Mesendoderm (in vitro differentiated cells): Measurements from ENCODE around the gene RAB6A.

Source experiments
- DNase-seq: peaks from one replicate; pipeline ENCODE4 v3.0.0; 2013
- H2AK5ac ChIP-seq: 2 replicates; pipeline ENCODE4 v1.6.1; 2013; ENCODE audit warnings: low read length, inconsistent platforms
- H2BK120ac ChIP-seq: 2 replicates; pipeline ENCODE4 v1.6.1; 2013; ENCODE audit warnings: low read depth, mild to moderate bottlenecking, low read length, moderate library complexity, mixed read lengths
- H2BK15ac ChIP-seq: replicated peaks from 2 replicates; pipeline ENCODE4 v1.6.1; 2013; ENCODE audit warnings: low read depth, mild to moderate bottlenecking, moderate library complexity
- H2BK5ac ChIP-seq: 2 replicates; pipeline ENCODE4 v1.6.1; 2013; ENCODE audit warnings: low read length, inconsistent platforms
- H3K18ac ChIP-seq: 2 replicates; pipeline ENCODE4 v1.6.1; 2013; ENCODE audit warnings: mild to moderate bottlenecking, low read length, mixed read lengths
- H3K23ac ChIP-seq: one replicate; pipeline ENCODE4 v1.6.1; 2013; ENCODE audit warnings: low read length
- H3K27ac ChIP-seq: 2 replicates; pipeline ENCODE4 v1.5.1; 2013; ENCODE audit warnings: low read depth, mild to moderate bottlenecking, inconsistent platforms, low read length, moderate library complexity
- H3K27me3 ChIP-seq: 2 replicates; pipeline ENCODE4 v1.6.1; 2013; ENCODE audit warnings: low read length, control low read depth, mild to moderate bottlenecking, inconsistent platforms; ENCODE audit not compliant: insufficient read depth, poor library complexity
- H3K36me3 ChIP-seq: 2 replicates; pipeline ENCODE4 v1.6.1; 2013; ENCODE audit warnings: low read length, inconsistent platforms; ENCODE audit not compliant: control insufficient read depth, insufficient read depth
- H3K4ac ChIP-seq: one replicate; pipeline ENCODE4 v1.6.1; 2013; ENCODE audit warnings: low read depth, mild to moderate bottlenecking, low read length, moderate library complexity
- H3K4me1 ChIP-seq: 2 replicates; pipeline ENCODE4 v1.6.1; 2013; ENCODE audit warnings: low read depth, low read length, inconsistent platforms; ENCODE audit not compliant: control insufficient read depth
- H3K4me2 ChIP-seq: 2 replicates; pipeline ENCODE4 v1.6.1; 2013; ENCODE audit warnings: low read length
- H3K4me3 ChIP-seq: 2 replicates; pipeline ENCODE4 v1.5.1; 2013; ENCODE audit warnings: mild to moderate bottlenecking, low read length
- H3K56ac ChIP-seq: one replicate; pipeline ENCODE4 v1.6.1; 2013; ENCODE audit warnings: low read length
- H3K79me1 ChIP-seq: 2 replicates; pipeline ENCODE4 v1.6.1; 2013; ENCODE audit warnings: low read length, inconsistent platforms
- H3K79me2 ChIP-seq: 2 replicates; pipeline ENCODE4 v1.6.1; 2013; ENCODE audit warnings: mild to moderate bottlenecking, low read length; ENCODE audit not compliant: control insufficient read depth, insufficient read depth
- H3K9ac ChIP-seq: 2 replicates; pipeline ENCODE4 v1.6.1; 2013; ENCODE audit warnings: low read length, inconsistent platforms
- H4K5ac ChIP-seq: one replicate; pipeline ENCODE4 v1.6.1; 2013; ENCODE audit warnings: low read length
- H4K8ac ChIP-seq: one replicate; pipeline ENCODE4 v1.6.1; 2013; ENCODE audit warnings: low read depth, mild to moderate bottlenecking, control low read depth, low read length, moderate library complexity
- WGBS: extraction: QIAGEN DNeasy Blood & Tissue Kit; methylation state at CpG from one replicate; pipeline ENCODE4 v1.1.7; 2013; ENCODE audit warnings: low lambda C conversion rate, missing lambda C conversion rate; ENCODE audit not compliant: insufficient coverage; ENCODE audit errors: extremely low coverage; 5-methylcytosine and 5-hydroxymethylcytosine counted together

Gene RAB6A

DNA sequence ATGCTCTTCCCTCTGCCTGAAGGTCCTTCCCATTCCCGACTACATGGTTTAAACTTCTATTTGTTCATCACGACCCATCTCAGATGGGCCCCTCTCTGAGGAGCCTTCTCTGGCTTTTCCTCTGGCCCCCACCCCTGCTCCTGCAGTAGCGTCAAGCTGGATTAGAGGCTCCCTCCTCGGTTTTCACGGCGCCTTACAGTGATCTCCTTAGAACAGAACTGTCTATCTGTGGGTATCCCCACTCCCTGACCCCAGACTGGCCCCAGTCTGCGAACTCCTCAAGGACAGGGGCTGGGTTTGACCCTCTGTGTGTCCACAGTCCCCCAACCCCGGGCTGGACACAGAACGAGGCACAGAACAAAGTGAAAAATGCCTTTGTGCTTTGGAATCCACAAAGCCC is 111.7 kb downstream of the RAB6A start:
- H3K27me3 ChIP-seq, result no peaks in the 10 kb centered on the region

DNA sequence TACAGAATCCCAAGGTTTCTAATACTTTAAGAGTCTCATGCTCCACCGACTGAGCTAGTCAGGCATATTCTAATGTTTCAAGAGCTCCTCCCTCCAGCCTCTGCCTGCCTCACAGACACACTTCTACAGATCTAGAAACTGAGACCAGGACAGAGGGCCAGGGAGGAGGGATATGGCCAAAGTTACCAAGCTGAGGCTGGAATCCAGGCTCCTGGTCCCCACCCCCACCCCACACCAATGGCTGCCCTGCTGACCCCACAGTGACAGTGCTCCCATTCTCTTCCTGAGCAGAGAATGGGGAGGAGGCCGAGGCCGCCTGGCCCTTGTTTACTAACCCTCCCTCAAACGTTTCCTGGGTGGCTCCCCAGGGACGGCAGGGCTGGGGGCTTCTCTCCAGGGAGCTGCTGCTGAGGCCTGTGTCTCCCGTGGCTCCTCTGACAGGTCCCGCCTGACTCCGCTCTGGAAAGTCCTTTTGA is 112.3 kb downstream of the RAB6A start:
- Histone ChIP-seq H3K79me1 (no peaks in the 10 kb centered on the region), H3K4me3 (no peak overlapping the region), H3K4me2 (no peak overlapping the region), H2BK15ac (no peak overlapping the region), H4K5ac (no peak overlapping the region), H3K18ac (no peak overlapping the region), H3K4me1 (peaks cover 10% of the 10 kb centered on the region), H3K4ac (no peak overlapping the region), H3K9ac (no peak overlapping the region), H2BK120ac (no peak overlapping the region), H3K79me2 (no peaks in the 10 kb centered on the region), H2AK5ac (no peak overlapping the region), H3K27ac (no peak overlapping the region), H4K8ac (no peak overlapping the region), H2BK5ac (no peak overlapping the region), H3K23ac (no peak overlapping the region), H3K36me3 (no peaks in the 10 kb centered on the region), H3K27me3 (no peaks in the 10 kb centered on the region), H3K56ac (no peak overlapping the region)
- no peak for DNase-seq
- no CpG with 5 or more reads among the region's 8 CpGs for WGBS

More for the DNA sequence above, 111.7 kb downstream of the RAB6A start:
- Histone ChIP-seq H2BK15ac (no peak overlapping the region), H3K4me1 (peaks cover 10% of the 10 kb centered on the region), H3K4me2 (no peak overlapping the region), H3K79me1 (no peaks in the 10 kb centered on the region), H3K23ac (no peak overlapping the region), H3K9ac (no peak overlapping the region), H2AK5ac (no peak overlapping the region), H3K36me3 (no peaks in the 10 kb centered on the region), H3K4me3 (no peak overlapping the region), H3K79me2 (no peaks in the 10 kb centered on the region), H3K27ac (no peak overlapping the region), H2BK120ac (no peak overlapping the region), H4K5ac (no peak overlapping the region), H2BK5ac (no peak overlapping the region), H4K8ac (no peak overlapping the region), H3K4ac (no peak overlapping the region), H3K18ac (no peak overlapping the region), H3K56ac (no peak overlapping the region)
- DNase-seq, result no peak
- WGBS, result no CpG with 5 or more reads among the region's 9 CpGs

DNA sequence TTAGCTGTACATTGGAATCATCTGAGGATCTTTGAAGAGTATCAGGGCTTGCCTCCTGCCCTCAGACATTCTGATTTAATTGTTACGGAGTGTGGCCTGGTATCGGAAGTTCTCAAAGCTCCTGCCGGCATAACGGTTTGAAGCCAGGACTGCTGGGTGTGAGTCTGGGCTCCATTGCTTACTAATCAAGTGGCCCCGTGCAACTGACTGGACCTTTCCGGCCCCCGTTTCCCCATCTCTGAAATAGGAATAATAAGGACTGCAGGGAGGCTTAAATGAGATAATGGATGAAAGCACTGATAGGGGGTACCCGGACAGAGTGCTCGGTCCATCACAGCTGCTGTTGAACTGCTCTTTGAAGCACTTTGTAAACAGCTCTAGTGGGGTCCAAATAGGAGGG is 112.8 kb downstream of the RAB6A start:
- no peaks in the 10 kb centered on the region for H3K36me3 ChIP-seq
- H3K4ac ChIP-seq, result no peak overlapping the region

DNA sequence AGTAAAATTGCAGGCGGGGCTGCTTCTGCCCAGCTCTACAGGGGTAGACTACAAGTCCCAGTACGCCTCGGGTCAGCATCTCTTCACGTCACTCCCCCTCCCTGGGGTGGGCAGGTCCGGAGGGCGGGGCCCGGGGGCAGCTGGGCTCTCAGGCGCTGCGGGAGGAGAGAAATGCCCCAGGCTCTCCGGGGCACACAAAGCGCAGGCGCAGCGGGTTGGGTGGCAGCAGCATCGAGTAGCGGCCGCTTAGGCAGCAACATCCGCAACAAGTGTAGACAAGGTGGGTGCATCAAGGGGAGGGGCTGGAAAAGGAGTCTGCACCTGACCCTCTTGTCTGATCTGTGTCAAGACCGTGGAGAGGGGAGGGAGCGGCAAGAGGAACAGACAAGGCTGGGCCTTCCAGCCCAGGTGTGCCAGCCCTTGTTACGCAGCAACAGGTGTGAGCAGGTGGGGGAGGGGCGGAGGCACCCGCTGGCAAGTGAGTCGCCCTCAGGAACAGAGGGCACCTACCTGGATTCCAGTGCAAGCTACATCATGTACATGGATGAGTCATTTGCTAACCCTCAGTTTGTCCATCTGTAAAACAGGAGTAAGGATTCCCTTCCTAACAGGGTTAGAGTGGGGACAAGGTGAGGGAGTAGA is 113.3 kb downstream of the RAB6A start:
- WGBS, result no CpG with 5 or more reads among the region's 23 CpGs
- no peak overlapping the region for H3K4ac ChIP-seq
- no peak overlapping the region for H3K23ac ChIP-seq
- H2BK120ac ChIP-seq, result no peak overlapping the region
- H3K18ac ChIP-seq, result no peak overlapping the region
- peak overlapping the region; percentile 12 for H3K4me3 ChIP-seq
- H4K5ac ChIP-seq, result no peak overlapping the region
- peak overlapping the region; percentile 55 for H3K4me2 ChIP-seq
- no peak overlapping the region for H2AK5ac ChIP-seq
- no peak overlapping the region for H4K8ac ChIP-seq
- peaks cover 10% of the 10 kb centered on the region for H3K4me1 ChIP-seq
- H2BK5ac ChIP-seq, result no peak overlapping the region
- peak overlapping the region; percentile 66 for H3K56ac ChIP-seq
- no peaks in the 10 kb centered on the region for H3K27me3 ChIP-seq
- H3K9ac ChIP-seq, result peak overlapping the region; percentile 27
- no peaks in the 10 kb centered on the region for H3K36me3 ChIP-seq
- H3K27ac ChIP-seq, result no peak overlapping the region
- peak; percentile 97 for DNase-seq
- no peaks in the 10 kb centered on the region for H3K79me1 ChIP-seq
- no peak overlapping the region for H2BK15ac ChIP-seq
- H3K79me2 ChIP-seq, result no peaks in the 10 kb centered on the region

More for the DNA sequence above, 112.8 kb downstream of the RAB6A start:
- H3K4me1 ChIP-seq, result peaks cover 10% of the 10 kb centered on the region
- H2BK120ac ChIP-seq, result no peak overlapping the region
- H4K8ac ChIP-seq, result no peak overlapping the region
- no peak overlapping the region for H3K23ac ChIP-seq
- no peak overlapping the region for H3K9ac ChIP-seq
- H2BK15ac ChIP-seq, result no peak overlapping the region
- H3K79me2 ChIP-seq, result no peaks in the 10 kb centered on the region
- no peak overlapping the region for H3K4me3 ChIP-seq
- no peak overlapping the region for H3K27ac ChIP-seq
- DNase-seq, result no peak
- H3K27me3 ChIP-seq, result no peaks in the 10 kb centered on the region
- no peak overlapping the region for H4K5ac ChIP-seq
- H3K18ac ChIP-seq, result no peak overlapping the region
- H3K56ac ChIP-seq, result no peak overlapping the region
- H2AK5ac ChIP-seq, result no peak overlapping the region
- WGBS, result no CpG with 5 or more reads among the region's 9 CpGs
- no peak overlapping the region for H2BK5ac ChIP-seq
- no peak overlapping the region for H3K4me2 ChIP-seq
- no peaks in the 10 kb centered on the region for H3K79me1 ChIP-seq

DNA sequence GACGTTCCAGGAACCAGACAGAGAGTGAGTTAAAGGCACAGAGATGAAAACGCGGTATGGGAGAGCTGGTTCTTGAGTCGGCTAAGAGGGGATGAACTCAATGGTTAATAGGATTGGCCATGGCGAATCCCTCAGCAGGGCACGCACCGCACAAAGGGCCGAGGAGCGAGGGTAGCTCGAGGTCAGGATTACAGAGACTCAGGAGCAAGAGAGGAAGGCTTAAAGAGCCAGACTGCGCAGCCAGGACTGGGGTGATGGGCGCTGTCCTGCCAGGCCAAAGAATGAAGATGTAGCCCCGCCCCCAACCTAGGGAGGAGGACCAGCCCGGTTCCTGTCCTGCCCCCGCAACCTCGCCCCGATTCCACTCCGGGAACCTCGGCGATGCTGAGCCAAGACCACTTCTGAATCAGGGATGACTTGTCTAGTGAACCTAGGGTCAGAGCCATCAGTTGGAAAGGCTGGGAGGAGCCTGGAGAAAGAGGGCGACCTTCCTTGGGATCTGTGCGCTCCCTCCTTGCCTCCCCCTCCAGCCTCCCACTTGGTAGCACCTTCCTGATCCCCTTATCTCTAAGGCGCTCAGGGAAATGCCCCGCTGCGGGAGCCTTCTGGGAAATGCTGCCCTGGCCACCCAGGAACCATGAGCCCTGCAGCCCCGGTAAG is 114.8 kb downstream of the RAB6A start, which contains the start of gene PLEKHB1:
Gene PLEKHB1 (plus strand): TSS at position 610 of the 660 bp plus-strand sequence. CDS start 28 bp downstream, at position 638.
- Histone ChIP-seq H3K56ac (peak within 1 kb of the TSS; percentile 81), H2BK120ac (no peak within 1 kb of the TSS), H3K79me2 (no peaks in the 10 kb centered on the region), H3K36me3 (no peaks in the 10 kb centered on the region), H3K4ac (no peak within 1 kb of the TSS), H3K27me3 (no peaks in the 10 kb centered on the region), H3K79me1 (no peaks in the 10 kb centered on the region), H4K8ac (no peak within 1 kb of the TSS), H3K4me2 (peak within 1 kb of the TSS; percentile 41), H3K9ac (peak within 1 kb of the TSS; percentile 67), H3K27ac (peak within 1 kb of the TSS; percentile 28), H3K4me3 (peak within 1 kb of the TSS; percentile 11), H2BK15ac (no peak within 1 kb of the TSS), H3K4me1 (peaks cover 7% of the 10 kb centered on the region), H3K18ac (peak within 1 kb of the TSS; percentile 19), H4K5ac (peak within 1 kb of the TSS; percentile 10), H3K23ac (peak within 1 kb of the TSS; percentile 7), H2BK5ac (peak within 1 kb of the TSS; percentile 81), H2AK5ac (peak within 1 kb of the TSS; percentile 20)
- DNase-seq, result peak; percentile 91
- WGBS, result no CpG with 5 or more reads among the region's 26 CpGs
